Cerebellar cortex (tissue), 1 donor: Measurements from ENCODE around the gene EIF6.
"Not testable (repeated sequence)": the region's sequence is repeated elsewhere in the genome, so short reads cannot be mapped to it uniquely, and the experiment has no call there.

Source experiments
- DNase-seq: peaks from one replicate; pipeline ENCODE4 v3.0.0-alpha.2; 2015; ENCODE audit warnings: low spot score

Gene EIF6

DNA sequence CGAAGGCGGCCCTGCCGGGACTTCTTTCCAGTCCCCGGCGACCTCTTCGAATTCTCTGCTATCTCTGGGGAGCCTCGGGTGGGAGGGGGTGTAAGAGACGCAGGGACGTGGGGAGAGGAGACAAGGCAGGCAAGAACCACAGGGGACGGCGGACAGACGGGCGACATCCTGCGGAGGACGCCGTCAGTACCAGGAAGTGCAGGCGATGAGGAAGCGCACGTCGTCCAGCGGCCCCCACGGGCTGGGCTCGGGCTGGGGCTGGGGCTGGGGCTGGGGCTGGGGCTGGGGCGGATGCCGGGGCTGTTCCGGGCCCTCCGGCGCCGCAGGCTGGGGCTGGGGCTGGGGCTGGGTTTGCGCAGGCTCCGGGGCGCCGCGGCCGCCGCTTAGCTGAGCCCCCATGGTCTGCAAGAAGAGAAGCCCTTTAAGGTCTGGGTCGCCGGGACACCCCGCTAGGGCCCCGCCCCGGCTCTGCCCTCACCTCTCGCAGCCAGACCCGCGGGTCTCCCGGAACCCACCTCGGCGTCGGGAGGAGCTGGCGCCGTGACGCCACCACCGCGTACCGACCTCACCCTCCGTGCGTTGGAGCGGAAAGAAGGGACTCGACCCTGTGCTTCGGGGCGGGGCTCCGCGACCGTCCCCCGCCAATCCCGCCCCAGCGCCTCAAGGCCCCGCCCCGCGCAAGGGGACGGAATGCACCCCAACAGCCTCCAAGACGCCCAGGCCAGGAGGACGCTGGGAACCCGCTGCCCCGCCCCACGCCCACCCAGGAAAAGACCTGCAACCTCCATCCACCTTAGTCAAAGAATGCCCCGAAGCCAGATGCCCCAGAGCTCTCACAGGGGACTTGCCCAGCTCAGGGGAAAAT is 6.8 kb downstream of the EIF6 start, which contains the start of gene MMP24OS:
Gene MMP24OS (minus strand): TSS at position 592 of the 865 bp plus-strand sequence. CDS start 193 bp downstream, at position 399.
- peak; percentile 94 for DNase-seq

GRCh38 chr20:35277127-35277526 is 7.4 kb downstream of the EIF6 start:
- no peak for DNase-seq

GRCh38 chr20:35276408-35276807 is 8.2 kb downstream of the EIF6 start:
- DNase-seq: no peak

DNA sequence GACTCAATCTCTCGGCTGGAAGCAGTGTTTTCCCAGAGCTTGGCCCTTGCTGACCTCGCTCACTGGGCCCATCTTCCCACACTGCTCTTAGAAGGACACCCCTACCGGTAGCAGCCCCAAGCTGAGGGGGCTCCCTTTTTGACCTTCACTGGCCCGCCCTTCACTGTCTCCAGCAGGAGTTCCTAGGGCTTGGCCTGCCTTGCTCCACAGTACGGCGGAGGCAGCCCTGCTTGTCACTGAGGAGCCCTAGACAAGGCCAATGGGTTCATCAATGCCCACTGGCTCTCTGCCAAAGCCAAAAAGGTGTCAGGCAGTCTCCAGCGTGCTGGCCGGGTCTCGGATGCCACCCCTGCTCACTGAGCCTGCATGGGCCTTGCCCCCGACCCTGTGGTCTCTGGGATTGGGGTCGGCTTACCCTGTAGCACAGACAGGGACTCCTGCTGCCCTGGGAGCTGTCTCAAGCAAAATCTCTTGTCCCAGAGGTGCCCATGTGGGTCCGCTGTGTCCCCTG is 8.8 kb downstream of the EIF6 start:
- DNase-seq: no peak

DNA sequence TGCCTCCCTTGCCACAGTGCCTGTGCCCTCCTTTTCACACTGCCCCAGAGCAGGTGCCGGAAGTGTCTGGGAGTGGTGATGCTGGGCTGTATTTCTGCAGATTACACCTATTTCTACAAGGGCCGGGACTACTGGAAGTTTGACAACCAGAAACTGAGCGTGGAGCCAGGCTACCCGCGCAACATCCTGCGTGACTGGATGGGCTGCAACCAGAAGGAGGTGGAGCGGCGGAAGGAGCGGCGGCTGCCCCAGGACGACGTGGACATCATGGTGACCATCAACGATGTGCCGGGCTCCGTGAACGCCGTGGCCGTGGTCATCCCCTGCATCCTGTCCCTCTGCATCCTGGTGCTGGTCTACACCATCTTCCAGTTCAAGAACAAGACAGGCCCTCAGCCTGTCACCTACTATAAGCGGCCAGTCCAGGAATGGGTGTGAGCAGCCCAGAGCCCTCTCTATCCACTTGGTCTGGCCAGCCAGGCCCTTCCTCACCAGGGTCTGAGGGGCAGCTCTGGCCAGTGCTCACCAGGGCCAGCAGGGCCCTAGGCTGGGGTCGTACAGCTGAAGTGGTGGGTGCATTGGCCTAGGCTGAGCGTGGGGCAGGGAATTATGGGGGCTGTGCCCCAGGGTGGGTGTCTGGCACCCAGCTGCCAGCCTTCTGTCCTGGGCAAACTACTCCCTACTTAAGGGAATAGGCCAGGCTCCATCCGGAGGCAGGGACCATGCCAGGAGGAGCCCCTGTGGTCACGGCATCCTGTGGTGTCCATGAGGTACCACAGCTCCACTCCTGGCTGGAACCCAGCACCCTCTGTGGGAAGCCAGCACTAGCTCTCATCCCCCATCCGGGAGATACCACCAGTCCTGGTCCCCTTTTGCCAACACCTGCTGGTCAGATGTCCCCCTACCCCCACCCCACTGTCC is 10.1 kb downstream of the EIF6 start:
- DNase-seq: no peak

GRCh38 chr20:35273449-35274171 is 11.0 kb downstream of the EIF6 start:
- peak; percentile 97 for DNase-seq

- no peak for DNase-seq
Observed at GRCh38 chr20:35271904-35272303, 12.7 kb downstream of the EIF6 start.

DNA sequence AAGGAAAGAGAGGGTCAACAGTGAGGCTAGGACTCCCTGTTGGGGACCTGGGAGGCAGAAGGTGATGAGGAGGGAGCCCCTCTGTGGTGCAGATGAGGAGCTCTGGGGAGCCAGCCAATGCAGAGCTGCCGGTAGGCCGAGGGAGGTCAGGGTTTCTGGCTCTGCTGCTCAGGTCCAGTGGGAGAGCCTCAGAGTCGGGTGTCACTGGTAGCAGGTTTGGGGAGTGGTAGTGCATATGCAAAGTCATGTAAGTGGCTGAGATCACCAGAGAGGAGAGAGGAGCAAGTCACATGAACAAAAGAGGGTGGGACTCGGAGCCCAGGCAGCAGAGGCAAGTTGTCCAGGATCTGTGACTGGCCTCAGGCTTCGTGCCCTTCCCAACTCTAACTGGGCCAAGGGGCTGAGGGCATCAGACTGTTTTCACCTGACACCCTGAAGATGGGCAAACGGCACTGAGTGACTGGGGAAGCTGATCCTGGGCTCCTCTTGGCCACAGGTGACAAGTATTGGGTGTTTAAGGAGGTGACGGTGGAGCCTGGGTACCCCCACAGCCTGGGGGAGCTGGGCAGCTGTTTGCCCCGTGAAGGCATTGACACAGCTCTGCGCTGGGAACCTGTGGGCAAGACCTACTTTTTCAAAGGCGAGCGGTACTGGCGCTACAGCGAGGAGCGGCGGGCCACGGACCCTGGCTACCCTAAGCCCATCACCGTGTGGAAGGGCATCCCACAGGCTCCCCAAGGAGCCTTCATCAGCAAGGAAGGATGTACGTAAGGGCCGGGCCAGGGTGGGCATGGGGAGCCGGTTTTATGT is 13.3 kb downstream of the EIF6 start:
- no peak for DNase-seq

DNA sequence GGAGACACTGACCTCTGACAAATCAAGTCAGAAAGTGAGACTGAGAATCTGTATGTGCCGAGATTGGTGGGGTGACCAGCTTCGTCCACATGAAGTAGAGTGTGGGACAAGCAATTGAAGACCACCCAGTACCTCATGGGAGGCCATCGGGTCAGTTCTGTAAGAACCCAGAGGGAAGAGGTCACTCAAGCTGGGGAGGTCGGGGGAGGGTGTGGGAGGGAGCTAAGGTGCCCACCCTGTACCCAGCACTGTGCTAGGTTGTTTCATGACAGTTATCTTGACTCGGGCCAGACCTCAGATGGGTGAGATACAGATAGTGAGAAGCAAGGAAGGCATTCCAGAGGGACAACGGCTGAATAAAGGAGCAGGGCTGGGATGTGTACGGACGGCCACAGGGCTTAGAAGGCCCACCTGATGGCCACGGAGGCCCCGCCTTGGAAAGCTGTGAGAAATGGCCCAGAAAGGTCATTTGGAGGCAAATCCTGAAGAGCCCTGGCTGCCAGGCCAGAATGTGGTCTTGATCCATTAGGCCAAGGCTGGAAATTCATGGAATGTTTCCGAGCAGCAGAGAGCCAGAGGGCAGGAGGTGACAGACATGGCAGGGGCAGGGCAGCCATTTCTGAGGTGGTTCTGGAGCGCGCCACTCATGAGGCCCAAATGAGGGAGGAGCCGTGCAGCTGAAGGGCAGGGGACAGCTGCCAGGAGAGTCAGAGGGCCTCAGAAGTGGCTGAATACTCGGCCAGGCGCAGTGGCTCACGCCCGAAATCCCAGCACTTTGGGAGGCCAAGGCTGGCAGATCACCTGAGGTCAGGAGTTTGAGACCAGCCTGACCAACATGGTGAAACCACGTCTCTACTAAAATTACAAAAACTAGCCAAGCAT is 14.3 kb downstream of the EIF6 start:
- no peak for DNase-seq

GRCh38 chr20:35269055-35269781 is 15.4 kb downstream of the EIF6 start:
- DNase-seq: peak; percentile 93

- no peak for DNase-seq
Observed at GRCh38 chr20:35267092-35267491, 17.5 kb downstream of the EIF6 start.

DNA sequence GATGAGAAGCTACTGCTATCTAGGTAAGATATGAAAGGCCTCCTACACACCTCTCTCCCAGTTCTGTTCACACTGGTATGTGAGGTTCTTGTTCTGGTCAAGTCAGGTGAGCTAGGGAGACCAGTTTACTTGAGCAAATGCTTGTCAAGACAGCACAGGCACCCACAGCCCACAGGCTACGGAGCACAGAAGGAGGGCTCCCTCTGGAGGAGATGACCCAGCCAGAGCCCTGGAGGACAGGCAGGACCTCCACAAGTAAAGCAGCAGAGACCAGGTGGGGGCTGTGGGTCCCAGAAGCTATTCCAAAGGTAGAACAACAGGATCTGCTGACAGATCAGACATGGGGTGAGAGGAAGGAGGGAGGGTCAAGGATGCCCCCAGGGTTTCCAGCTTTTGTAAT is 19.8 kb downstream of the EIF6 start:
- DNase-seq: peak; percentile 75

GRCh38 chr20:35263532-35264341 is 20.8 kb downstream of the EIF6 start:
- DNase-seq: peak; percentile 90

GRCh38 chr20:35262731-35263531 is 21.6 kb downstream of the EIF6 start:
- DNase-seq: peak; percentile 98

DNA sequence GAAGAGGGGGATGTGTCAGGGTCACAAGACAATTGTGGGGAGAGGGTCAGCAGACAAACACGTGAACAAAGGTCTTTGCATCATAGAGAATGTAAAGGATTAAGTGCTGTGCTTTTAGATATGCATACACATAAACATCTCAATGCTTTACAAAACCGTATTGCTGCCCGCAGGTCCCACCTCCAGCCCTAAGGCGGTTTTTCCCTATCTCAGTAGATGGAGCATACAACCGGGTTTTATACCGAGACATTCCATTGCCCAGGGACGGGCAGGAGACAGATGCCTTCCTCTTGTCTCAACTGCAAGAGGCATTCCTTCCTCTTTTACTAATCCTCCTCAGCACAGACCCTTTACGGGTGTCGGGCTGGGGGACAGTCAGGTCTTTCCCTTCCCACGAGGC is 22.3 kb downstream of the EIF6 start:
- not testable (repeated sequence) for DNase-seq

DNA sequence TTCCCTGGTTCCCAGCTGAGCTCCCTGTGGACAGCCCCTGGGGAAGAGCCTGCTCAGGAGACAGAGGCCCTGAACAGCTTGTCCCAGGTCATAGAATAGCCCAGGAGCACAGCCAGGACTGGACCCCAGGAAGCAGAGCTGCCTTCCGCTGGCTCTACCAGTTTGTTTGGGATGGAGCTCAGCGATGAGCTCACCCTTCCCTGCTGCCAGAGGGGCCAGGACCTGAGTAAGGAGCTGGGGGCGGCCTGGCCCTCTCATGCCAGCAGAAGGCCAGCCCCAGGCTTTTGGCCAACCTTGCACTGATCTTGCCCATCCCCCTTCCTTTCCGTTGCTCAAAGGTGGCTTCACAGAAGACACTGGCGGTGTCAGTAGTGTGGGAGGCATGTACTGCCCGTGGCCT is 24.1 kb downstream of the EIF6 start:
- DNase-seq: peak; percentile 93

DNA sequence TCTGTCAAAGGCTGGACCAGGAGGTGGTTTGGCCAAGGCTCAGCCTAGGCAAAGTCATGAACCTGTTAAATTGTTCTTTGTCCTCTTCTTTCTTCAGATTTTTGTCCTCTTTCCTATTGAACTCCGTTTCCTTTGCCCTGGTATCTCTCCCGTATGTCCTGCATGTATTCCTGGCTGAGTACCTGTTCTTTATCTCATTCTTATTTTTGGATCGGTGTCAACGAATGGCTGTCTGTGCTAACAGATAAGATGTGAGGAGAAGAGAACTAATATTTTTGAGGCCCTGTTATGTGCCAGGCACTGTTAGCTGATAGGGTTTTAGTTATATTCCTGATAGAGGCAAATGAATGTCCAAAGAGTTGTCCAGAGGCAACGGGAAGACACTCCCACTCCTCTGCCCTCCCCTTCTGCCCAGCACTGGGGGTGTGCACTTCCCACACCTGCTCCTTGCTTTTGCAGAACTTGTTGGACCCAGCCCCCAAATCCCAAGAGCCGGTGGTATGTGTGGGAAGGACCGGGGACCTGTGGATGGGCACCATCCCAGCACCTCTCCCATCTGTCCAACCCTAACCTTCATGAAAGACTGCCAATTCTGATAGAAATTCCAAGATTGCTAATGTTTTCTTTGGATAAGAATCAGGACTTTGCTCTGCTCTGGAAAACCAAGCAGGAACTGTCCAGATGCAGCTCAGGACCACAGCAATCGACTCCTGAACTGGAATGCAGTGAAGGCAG is 27.2 kb downstream of the EIF6 start:
- DNase-seq: no peak
